ENCODE measurements around the gene ULK4.
"Not testable (repeated sequence)": the region's sequence is repeated elsewhere in the genome, so short reads cannot be mapped to it uniquely, and the experiment has no call there.

Gene ULK4

GRCh38 chr3:41592753-41593510, 369.0 kb downstream of the ULK4 start:
- FAIRE-seq (no peak), DNase-seq (ENCODE audit: insufficient read length, low spot score) (no peak)

- FAIRE-seq: no peak
- DNase-seq (ENCODE audit: insufficient read length, low spot score): no peak
Measured at GRCh38 chr3:41583014-41583413, 378.9 kb downstream of the ULK4 start.

GRCh38 chr3:41581700-41582099, 380.2 kb downstream of the ULK4 start:
- FAIRE-seq (peak; percentile 59), DNase-seq (ENCODE audit: insufficient read length, low spot score) (peak; percentile 29)

GRCh38 chr3:41580274-41580959, 381.5 kb downstream of the ULK4 start:
- FAIRE-seq: no peak
- no peak for DNase-seq (ENCODE audit: insufficient read length, low spot score)

- DNase-seq (ENCODE audit: insufficient read length, low spot score) (no peak), FAIRE-seq (no peak)
Measured at GRCh38 chr3:41579861-41580260, 382.0 kb downstream of the ULK4 start.

GRCh38 chr3:41578798-41579197, 383.1 kb downstream of the ULK4 start:
- FAIRE-seq: no peak

GRCh38 chr3:41575724-41576123, 386.2 kb downstream of the ULK4 start:
- no peak for FAIRE-seq
- no peak for DNase-seq (ENCODE audit: insufficient read length, low spot score)

More at GRCh38 chr3:41578798-41579197, 383.1 kb downstream of the ULK4 start:
- no peak for DNase-seq (ENCODE audit: insufficient read length, low spot score)

- DNase-seq (ENCODE audit: insufficient read length, low spot score): no peak
- FAIRE-seq: no peak
Measured at GRCh38 chr3:41574900-41575299, 387.0 kb downstream of the ULK4 start.

- DNase-seq (ENCODE audit: insufficient read length, low spot score): no peak
- FAIRE-seq: no peak
Measured at GRCh38 chr3:41573591-41573990, 388.3 kb downstream of the ULK4 start.

GRCh38 chr3:41572092-41572491, 389.8 kb downstream of the ULK4 start:
- no peak for FAIRE-seq
- no peak for DNase-seq (ENCODE audit: insufficient read length, low spot score)

- FAIRE-seq: no peak
- DNase-seq (ENCODE audit: insufficient read length, low spot score): no peak
Measured at GRCh38 chr3:41569632-41570305, 392.1 kb downstream of the ULK4 start.

- no peak for DNase-seq (ENCODE audit: insufficient read length, low spot score)
Measured at GRCh38 chr3:41565948-41566514, 395.9 kb downstream of the ULK4 start.

GRCh38 chr3:41565003-41565402, 396.9 kb downstream of the ULK4 start:
- DNase-seq (ENCODE audit: insufficient read length, low spot score) (no peak), FAIRE-seq (no peak)

More at GRCh38 chr3:41565948-41566514, 395.9 kb downstream of the ULK4 start:
- FAIRE-seq: no peak

- not testable (repeated sequence) for DNase-seq (ENCODE audit: insufficient read length, low spot score); FAIRE-seq
Measured at GRCh38 chr3:41556245-41556644, 405.7 kb downstream of the ULK4 start.

- no peak for FAIRE-seq
Measured at GRCh38 chr3:41532976-41533375, 428.9 kb downstream of the ULK4 start.

GRCh38 chr3:41526995-41527573, 434.8 kb downstream of the ULK4 start:
- DNase-seq (ENCODE audit: insufficient read length, low spot score): no peak
- FAIRE-seq: no peak

More at GRCh38 chr3:41532976-41533375, 428.9 kb downstream of the ULK4 start:
- no peak for DNase-seq (ENCODE audit: insufficient read length, low spot score)

- DNase-seq (ENCODE audit: insufficient read length, low spot score) (no peak), FAIRE-seq (no peak)
Measured at GRCh38 chr3:41525303-41526064, 436.4 kb downstream of the ULK4 start.

- FAIRE-seq (no peak), DNase-seq (ENCODE audit: insufficient read length, low spot score) (no peak)
Measured at GRCh38 chr3:41523897-41524296, 438.0 kb downstream of the ULK4 start.

- FAIRE-seq (peak; percentile 75), DNase-seq (ENCODE audit: insufficient read length, low spot score) (no peak)
Measured at GRCh38 chr3:41522612-41523011, 439.3 kb downstream of the ULK4 start.

GRCh38 chr3:41521010-41521655, 440.8 kb downstream of the ULK4 start:
- DNase-seq (ENCODE audit: insufficient read length, low spot score) (no peak), FAIRE-seq (no peak)
